Measurements from ENCODE around the gene APOL2. TPM values are rescaled to one million over a fixed set of nuclear protein-coding genes. Genes with fewer than 3 reads are reported as not detected.

APOL2 gene, protein sequence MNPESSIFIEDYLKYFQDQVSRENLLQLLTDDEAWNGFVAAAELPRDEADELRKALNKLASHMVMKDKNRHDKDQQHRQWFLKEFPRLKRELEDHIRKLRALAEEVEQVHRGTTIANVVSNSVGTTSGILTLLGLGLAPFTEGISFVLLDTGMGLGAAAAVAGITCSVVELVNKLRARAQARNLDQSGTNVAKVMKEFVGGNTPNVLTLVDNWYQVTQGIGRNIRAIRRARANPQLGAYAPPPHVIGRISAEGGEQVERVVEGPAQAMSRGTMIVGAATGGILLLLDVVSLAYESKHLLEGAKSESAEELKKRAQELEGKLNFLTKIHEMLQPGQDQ
- total RNA-seq (2022): 7.9 and 10.0 TPM in 2 replicates
- percentile 60 among the genes with signal in this experiment for Bru-seq, nascent RNA
- BruChase-seq, experiment 1, labeled RNA remaining after a 2-hour chase: percentile 60 among the genes with signal in this experiment
- BruChase-seq, experiment 2, labeled RNA remaining after a 6-hour chase: percentile 56 among the genes with signal in this experiment
- long read RNA-seq, transcript APOL2-202 (5 exons, 2,551 nt): major isoform, 5 of 7 reads
- long read RNA-seq, partial matches to known transcripts: 1 of 7 reads
- long read RNA-seq, other reads (novel, unspliced or antisense): 1 of 7 reads

DNA sequence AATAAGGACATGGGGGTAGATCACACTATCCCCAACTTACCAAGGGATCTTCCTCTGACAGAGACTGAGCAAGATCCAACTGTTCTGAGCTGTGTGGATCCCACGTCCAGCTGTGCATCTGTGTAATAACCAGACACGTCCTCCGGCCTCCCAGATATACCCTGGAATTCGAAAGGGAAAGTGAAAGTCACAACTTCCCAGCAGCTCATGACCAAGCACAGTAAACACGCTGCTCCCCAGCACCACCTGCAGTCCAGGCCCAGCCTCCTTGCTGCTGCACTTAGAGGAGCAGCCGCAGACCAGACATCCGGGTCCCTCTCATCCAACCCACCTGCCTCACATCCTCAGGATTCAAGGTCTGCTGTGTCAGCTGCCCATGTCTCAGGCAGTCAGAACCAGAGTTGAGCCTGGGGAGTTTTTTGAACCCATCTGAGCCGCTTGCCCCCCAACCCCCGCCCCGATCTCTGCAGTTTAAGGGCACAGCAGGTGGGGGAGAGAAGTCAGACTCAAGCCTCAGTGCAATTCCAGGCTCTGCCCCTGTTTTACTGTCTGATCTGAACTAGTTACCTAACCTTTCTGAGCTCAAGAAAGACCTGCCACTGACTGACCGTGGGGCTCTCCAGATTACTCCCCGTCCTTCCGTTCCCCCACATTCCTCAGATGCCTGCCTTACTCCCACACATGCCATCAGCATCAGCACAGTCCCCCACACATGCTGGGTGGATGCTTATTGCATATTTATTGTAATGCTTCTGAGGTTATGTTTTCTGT is at the start of gene APOL2:
Gene APOL2, minus strand, starts transcription at position 127 of the 771 bp plus-strand sequence. CDS start 6,365 bp downstream, outside the sequence.
- Histone ChIP-seq H3K9me3 (peaks cover 3% of the 10 kb centered on the region; the same call in 1 of the 2 replicates), H3K27me3 (replicated peaks; ENCODE audit: control insufficient read depth, insufficient read depth, low read length) (no peaks in the 10 kb centered on the region), H3K4me1 (no peaks in the 10 kb centered on the region), H3K4me3 (ENCODE audit: low read depth, low read length) (peak within 1 kb of the TSS; percentile 39), H3K36me3 (ENCODE audit: control insufficient read depth, insufficient read depth, low read length) (no peaks in the 10 kb centered on the region)
- Mint-ChIP-seq H3K4me3 (ENCODE audit: unreplicated experiment) (peak within 1 kb of the TSS; percentile 89), H3K4me1 (ENCODE audit: low read depth, unreplicated experiment) (peaks cover 14% of the 10 kb centered on the region), H3K36me3 (ENCODE audit: insufficient read depth, unreplicated experiment) (no peaks in the 10 kb centered on the region), H3K9me3 (ENCODE audit: unreplicated experiment) (no peaks in the 10 kb centered on the region), H3K27ac (ENCODE audit: unreplicated experiment) (peak within 1 kb of the TSS; percentile 86), H3K27me3 (ENCODE audit: insufficient read depth, unreplicated experiment) (no peaks in the 10 kb centered on the region)
- intact Hi-C loops (cut with micrococcal nuclease; ENCODE audit: unreplicated experiment): no loop called here
- BruUV-seq (replicated peaks): no TSS peak
- DNase-seq: peak; percentile 87 to 92
- CTCF ChIA-PET: interaction anchor here (0.6 to 1.8 kb wide), 17 partner anchors 11 to 290 kb away, joined by 3 to 13 read pairs (median 3); partner anchors contain the start of gene EIF3D
- TF ChIP-seq, protein P1, sequence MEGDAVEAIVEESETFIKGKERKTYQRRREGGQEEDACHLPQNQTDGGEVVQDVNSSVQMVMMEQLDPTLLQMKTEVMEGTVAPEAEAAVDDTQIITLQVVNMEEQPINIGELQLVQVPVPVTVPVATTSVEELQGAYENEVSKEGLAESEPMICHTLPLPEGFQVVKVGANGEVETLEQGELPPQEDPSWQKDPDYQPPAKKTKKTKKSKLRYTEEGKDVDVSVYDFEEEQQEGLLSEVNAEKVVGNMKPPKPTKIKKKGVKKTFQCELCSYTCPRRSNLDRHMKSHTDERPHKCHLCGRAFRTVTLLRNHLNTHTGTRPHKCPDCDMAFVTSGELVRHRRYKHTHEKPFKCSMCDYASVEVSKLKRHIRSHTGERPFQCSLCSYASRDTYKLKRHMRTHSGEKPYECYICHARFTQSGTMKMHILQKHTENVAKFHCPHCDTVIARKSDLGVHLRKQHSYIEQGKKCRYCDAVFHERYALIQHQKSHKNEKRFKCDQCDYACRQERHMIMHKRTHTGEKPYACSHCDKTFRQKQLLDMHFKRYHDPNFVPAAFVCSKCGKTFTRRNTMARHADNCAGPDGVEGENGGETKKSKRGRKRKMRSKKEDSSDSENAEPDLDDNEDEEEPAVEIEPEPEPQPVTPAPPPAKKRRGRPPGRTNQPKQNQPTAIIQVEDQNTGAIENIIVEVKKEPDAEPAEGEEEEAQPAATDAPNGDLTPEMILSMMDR (IDR thresholded peaks at IDR 0.05; ENCODE audit: insufficient read depth in 1 of 2, low read depth in 1 of 2, low read length in 1 of 2, severe bottlenecking in 1 of 2, unreplicated experiment in 1 of 2): peak; percentile 46 to 71
- POLR2A ChIA-PET: no interaction called here

DNA sequence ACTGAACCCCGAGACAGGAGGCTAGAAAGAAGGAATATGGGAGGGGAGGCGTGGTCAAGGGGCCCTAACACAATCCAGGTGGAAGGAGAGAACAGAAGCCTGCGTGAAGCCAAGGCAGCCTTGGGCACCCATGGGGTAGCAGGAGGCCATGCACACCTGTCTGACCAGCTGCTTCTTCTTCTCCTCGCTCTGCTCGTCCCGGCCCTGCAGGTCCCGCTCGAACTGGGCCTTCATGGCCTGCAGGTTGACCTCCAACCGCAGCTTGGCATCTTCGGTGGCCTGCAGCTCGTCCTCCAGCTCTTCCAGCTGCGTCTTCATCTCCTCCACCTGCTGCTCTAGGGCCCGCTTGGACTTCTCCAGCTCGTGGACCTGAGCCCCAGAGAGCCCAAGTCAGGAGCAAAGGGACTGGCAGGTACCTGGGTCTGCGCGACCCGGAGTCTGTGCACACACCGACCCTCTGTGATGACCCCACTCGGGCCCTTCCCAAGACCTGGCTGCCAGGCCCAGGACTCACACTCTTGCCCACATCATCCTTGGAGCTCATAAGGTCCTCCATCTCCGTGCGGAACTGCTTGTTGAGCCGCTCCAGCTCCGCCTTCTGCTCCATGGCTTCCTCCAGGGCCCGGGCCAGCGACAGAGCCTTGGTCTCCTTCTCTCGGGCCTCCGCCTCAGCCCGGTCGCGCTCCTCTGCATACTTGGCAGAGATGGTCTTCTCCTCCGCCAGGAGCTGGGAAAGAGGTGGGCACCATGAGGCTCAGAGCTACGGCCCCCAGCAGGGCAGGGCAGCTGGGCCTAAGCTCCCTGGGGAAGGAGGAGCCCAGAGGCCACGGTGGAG is 49.5 kb upstream of the APOL2 start:
- Mint-ChIP-seq H3K4me1 (ENCODE audit: low read depth, unreplicated experiment) (peaks cover 5% of the 10 kb centered on the region), H3K27me3 (ENCODE audit: insufficient read depth, unreplicated experiment) (no peaks in the 10 kb centered on the region), H3K36me3 (ENCODE audit: insufficient read depth, unreplicated experiment) (peaks cover 97% of the 10 kb centered on the region), H3K4me3 (ENCODE audit: unreplicated experiment) (no peak overlapping the region), H3K9me3 (ENCODE audit: unreplicated experiment) (no peaks in the 10 kb centered on the region), H3K27ac (ENCODE audit: unreplicated experiment) (peak overlapping the region; percentile 59)
- H3K4me1 ChIP-seq: no peaks in the 10 kb centered on the region
- peaks cover 20% of the 10 kb centered on the region for H3K36me3 ChIP-seq (ENCODE audit: control insufficient read depth, insufficient read depth, low read length)
- ChIA-PET POLR2A (no interaction called here), CTCF (interaction anchor here (0.9 to 1.4 kb wide), 2 partner anchors 11 to 13 kb away, joined by 3 to 4 read pairs; no protein-coding TSS in a partner anchor)
- no peaks in the 10 kb centered on the region for H3K9me3 ChIP-seq
- no peak for DNase-seq
- TSS peak; percentile 96 for BruUV-seq (replicated peaks)
- H3K4me3 ChIP-seq (ENCODE audit: low read depth, low read length): no peak overlapping the region
- H3K27me3 ChIP-seq (replicated peaks; ENCODE audit: control insufficient read depth, insufficient read depth, low read length): no peaks in the 10 kb centered on the region
- TF ChIP-seq, protein P1 (IDR thresholded peaks at IDR 0.05; ENCODE audit: insufficient read depth in 1 of 2, low read depth in 1 of 2, low read length in 1 of 2, severe bottlenecking in 1 of 2, unreplicated experiment in 1 of 2): no peak
- intact Hi-C loops (cut with micrococcal nuclease; ENCODE audit: unreplicated experiment): no loop called here
